ENCODE measurements around the gene RAB43. TPM values are rescaled to one million over a fixed set of nuclear protein-coding genes. Genes with fewer than 3 reads are reported as not detected.
"Not testable (repeated sequence)": the region's sequence is repeated elsewhere in the genome, so short reads cannot be mapped to it uniquely, and the experiment has no call there.

Gene RAB43
- total RNA-seq, 2 donors from 2014 or later: 34.5 to 38.1 TPM

DNA sequence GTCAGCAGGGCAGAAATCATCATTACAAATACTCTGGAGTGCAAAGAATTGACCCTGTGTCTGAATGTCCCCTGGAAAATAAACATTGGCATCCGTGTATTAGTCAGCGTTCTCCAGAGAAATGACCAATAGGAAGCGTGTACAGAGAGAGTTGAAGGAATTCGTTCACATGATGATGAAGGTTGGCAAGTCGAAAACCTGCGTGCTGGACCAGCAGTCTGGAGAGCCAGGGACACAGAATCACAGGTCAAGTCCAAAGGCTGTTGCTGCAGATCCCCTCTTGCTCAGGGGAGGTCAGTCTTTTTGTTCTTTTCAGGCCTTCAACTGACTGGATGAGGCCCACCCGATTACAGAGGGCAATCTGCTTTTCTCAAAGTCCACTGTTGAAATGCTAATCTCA is 44.4 kb downstream of the RAB43 start:
- no peak overlapping the region for H3K9ac ChIP-seq (ENCODE audit: extremely low read depth, low read length, poor library complexity, severe bottlenecking)
- peaks cover 10% of the 10 kb centered on the region for H3K27me3 Mint-ChIP-seq (ENCODE audit: insufficient read depth)
- DNase-seq: no peak
- no peaks in the 10 kb centered on the region for H3K27me3 ChIP-seq (ENCODE audit: control insufficient read depth, insufficient read depth, low read length, poor library complexity, severe bottlenecking)
- H3K4me3 Mint-ChIP-seq: no peak overlapping the region
- no peaks in the 10 kb centered on the region for H3K36me3 ChIP-seq (ENCODE audit: control insufficient read depth, insufficient read depth, low read length)
- H3K4me1 Mint-ChIP-seq: no peaks in the 10 kb centered on the region
- H3K4me3 ChIP-seq (ENCODE audit: low read length): no peak overlapping the region
- H3K27ac ChIP-seq (ENCODE audit: low read depth, low read length): no peak overlapping the region
- no peaks in the 10 kb centered on the region for H3K36me3 Mint-ChIP-seq (ENCODE audit: low read depth)
- no peaks in the 10 kb centered on the region for H3K4me1 ChIP-seq (ENCODE audit: control insufficient read depth, insufficient read depth, low read length)
- 87 to 95% methylated on average over 7 of the region's 7 CpGs for WGBS, 2 experiments (ENCODE audit: insufficient coverage in 1 of 2, insufficient read length in 1 of 2)
- peaks cover 2% of the 10 kb centered on the region for H3K9me3 Mint-ChIP-seq
- no peaks in the 10 kb centered on the region for H3K9me3 ChIP-seq (ENCODE audit: control insufficient read depth, low read length)
- no peak for TF ChIP-seq CTCF (conservative IDR thresholded peaks at IDR 0.05)
- H3K27ac Mint-ChIP-seq: no peak overlapping the region

- no peak for TF ChIP-seq CTCF (conservative IDR thresholded peaks at IDR 0.05)
- Histone ChIP-seq H3K4me3 (ENCODE audit: low read length) (no peak overlapping the region), H3K4me1 (ENCODE audit: control insufficient read depth, insufficient read depth, low read length) (no peaks in the 10 kb centered on the region), H3K9ac (ENCODE audit: extremely low read depth, low read length, poor library complexity, severe bottlenecking) (no peak overlapping the region), H3K27ac (ENCODE audit: low read depth, low read length) (no peak overlapping the region), H3K9me3 (ENCODE audit: control insufficient read depth, low read length) (no peaks in the 10 kb centered on the region), H3K36me3 (ENCODE audit: control insufficient read depth, insufficient read depth, low read length) (no peaks in the 10 kb centered on the region), H3K27me3 (ENCODE audit: control insufficient read depth, insufficient read depth, low read length, poor library complexity, severe bottlenecking) (no peaks in the 10 kb centered on the region)
- 91 to 98% methylated on average over 6 to 8 of the region's 8 CpGs for WGBS, 2 experiments (ENCODE audit: insufficient coverage in 1 of 2, insufficient read length in 1 of 2)
- Mint-ChIP-seq H3K9me3 (peaks cover 7% of the 10 kb centered on the region), H3K4me3 (no peak overlapping the region), H3K27me3 (ENCODE audit: insufficient read depth) (peaks cover 12% of the 10 kb centered on the region), H3K4me1 (no peaks in the 10 kb centered on the region), H3K36me3 (ENCODE audit: low read depth) (no peaks in the 10 kb centered on the region), H3K27ac (no peak overlapping the region)
- no peak for DNase-seq
Observed at GRCh38 chr3:129070086-129070885, 51.3 kb downstream of the RAB43 start.

DNA sequence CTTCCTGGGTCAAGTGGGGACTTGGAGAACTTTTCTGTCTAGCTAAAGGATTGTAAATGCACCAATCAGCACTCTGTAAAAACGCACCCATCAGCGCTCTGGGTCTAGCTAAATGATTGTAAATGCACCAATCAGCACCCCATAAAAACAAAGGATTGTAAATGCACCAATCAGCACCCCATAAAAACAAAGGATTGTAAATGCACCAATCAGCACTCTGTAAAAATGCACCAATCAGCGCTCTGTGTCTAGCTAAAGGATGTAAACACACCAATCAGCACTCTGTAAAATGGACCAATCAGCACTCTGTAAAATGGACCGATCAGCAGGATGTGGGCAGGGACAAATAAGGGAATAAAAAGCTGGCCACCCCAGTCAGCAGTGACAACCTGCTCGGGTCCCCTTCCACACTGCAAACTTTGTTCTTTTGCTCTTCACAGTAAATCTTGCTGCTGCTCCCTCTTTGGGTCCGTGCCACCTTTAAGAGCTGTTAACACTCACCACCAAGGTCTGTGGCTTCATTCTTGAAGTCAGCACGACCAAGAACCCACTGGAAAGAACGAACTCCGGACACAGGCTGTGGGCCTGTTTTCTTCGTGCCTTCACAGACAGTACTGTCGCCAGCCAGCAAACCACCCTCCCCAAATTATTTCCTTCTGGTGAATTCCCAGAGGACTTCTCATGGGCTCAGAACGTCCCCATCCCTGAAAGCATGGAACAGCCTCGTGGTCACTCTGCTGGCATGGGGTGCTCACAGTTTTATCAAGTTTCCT is 52.1 kb downstream of the RAB43 start:
- H3K9me3 Mint-ChIP-seq; H3K9ac ChIP-seq (ENCODE audit: extremely low read depth, low read length, poor library complexity, severe bottlenecking): not testable (repeated sequence)
- 92 to 94% methylated on average over 11 to 13 of the region's 13 CpGs for WGBS, 2 experiments (ENCODE audit: insufficient coverage in 1 of 2, insufficient read length in 1 of 2)

More for the DNA sequence above, 52.1 kb downstream of the RAB43 start:
- H3K4me3 Mint-ChIP-seq; H3K4me1 Mint-ChIP-seq; H3K36me3 ChIP-seq (ENCODE audit: control insufficient read depth, insufficient read depth, low read length); H3K4me3 ChIP-seq (ENCODE audit: low read length); H3K4me1 ChIP-seq (ENCODE audit: control insufficient read depth, insufficient read depth, low read length); H3K27me3 ChIP-seq (ENCODE audit: control insufficient read depth, insufficient read depth, low read length, poor library complexity, severe bottlenecking); H3K36me3 Mint-ChIP-seq (ENCODE audit: low read depth); DNase-seq; H3K27ac Mint-ChIP-seq; H3K9me3 ChIP-seq (ENCODE audit: control insufficient read depth, low read length); H3K27ac ChIP-seq (ENCODE audit: low read depth, low read length): not testable (repeated sequence)
- H3K27me3 Mint-ChIP-seq (ENCODE audit: insufficient read depth): peaks cover 12% of the 10 kb centered on the region
